ENCODE data around the gene CFAP45.
A peak's percentile ranks its signal among the peaks of the same experiment; 100 is the strongest.

Gene CFAP45

GRCh38 chr1:159845751-159846629 lies 54.0 kb downstream of the CFAP45 start:
- no peaks in the 10 kb centered on the region for H3K9me3 ChIP-seq (ENCODE audit: control insufficient read depth, low read length)
- no peak overlapping the region for H2AFZ ChIP-seq (ENCODE audit: low read depth, low read length)
- no peak overlapping the region for H4K8ac ChIP-seq (ENCODE audit: low read length)
- no peak overlapping the region for H3K4ac ChIP-seq (ENCODE audit: low read depth in 1 of 2, low read length in 2 of 2)
- H3K14ac ChIP-seq (ENCODE audit: low read length in 2 of 2) = no peak overlapping the region
- no peak overlapping the region for H3K9ac ChIP-seq (ENCODE audit: low read length)
- no peak overlapping the region for H3K23ac ChIP-seq (ENCODE audit: low read length in 2 of 2)
- H2BK15ac ChIP-seq (ENCODE audit: low read depth, poor library complexity, severe bottlenecking) = no peak overlapping the region
- no peak overlapping the region for H2BK5ac ChIP-seq (ENCODE audit: low read depth, low read length, poor library complexity, severe bottlenecking)
- no peak overlapping the region for H3K27ac ChIP-seq (ENCODE audit: low read length, poor library complexity, severe bottlenecking)
- H2AK5ac ChIP-seq (ENCODE audit: low read length, severe bottlenecking) = no peak overlapping the region
- no peak overlapping the region for H2BK120ac ChIP-seq (ENCODE audit: low read depth, low read length)
- no peak overlapping the region for H3K4me3 ChIP-seq (ENCODE audit: insufficient read depth in 1 of 2, low read depth in 1 of 2, low read length in 2 of 2)
- WGBS = 85% methylated on average over 13 of the region's 13 CpGs
- H3K18ac ChIP-seq (ENCODE audit: low read depth in 1 of 2, low read length in 2 of 2) = peak overlapping the region in 1 of 2 experiments; percentile 51
- H3K4me1 ChIP-seq (ENCODE audit: control insufficient read depth, insufficient read depth, low read depth, low read length) = peaks cover 17% of the 10 kb centered on the region
- H3K79me1 ChIP-seq (replicated peaks; ENCODE audit: low read length, poor library complexity, severe bottlenecking) = peaks cover 2% of the 10 kb centered on the region
- H3K27me3 ChIP-seq (ENCODE audit: control insufficient read depth in 1 of 2, insufficient read depth in 1 of 2, low read length in 2 of 2) = peaks cover 0 to 6% of the 10 kb centered on the region in 2 experiments
- no peak overlapping the region for H4K91ac ChIP-seq (ENCODE audit: low read length)
- no peak for DNase-seq
- H3K36me3 ChIP-seq (ENCODE audit: control insufficient read depth in 1 of 2, insufficient read depth in 2 of 2, low read depth in 1 of 2, low read length in 2 of 2) = no peaks in the 10 kb centered on the region
- no peak overlapping the region for H2BK12ac ChIP-seq (ENCODE audit: low read length in 2 of 2)
- no peak overlapping the region for H3K4me2 ChIP-seq (ENCODE audit: low read length, poor library complexity, severe bottlenecking)

GRCh38 chr1:159843459-159843858 lies 56.5 kb downstream of the CFAP45 start:
- Histone ChIP-seq H3K27me3 (ENCODE audit: control insufficient read depth in 1 of 2, insufficient read depth in 1 of 2, low read length in 2 of 2) (peaks cover 0 to 6% of the 10 kb centered on the region in 2 experiments), H4K91ac (ENCODE audit: low read length) (no peak overlapping the region), H3K27ac (ENCODE audit: low read length, poor library complexity, severe bottlenecking) (no peak overlapping the region), H3K9me3 (ENCODE audit: control insufficient read depth, low read length) (no peaks in the 10 kb centered on the region), H2BK5ac (ENCODE audit: low read depth, low read length, poor library complexity, severe bottlenecking) (no peak overlapping the region), H3K9ac (ENCODE audit: low read length) (no peak overlapping the region), H4K8ac (ENCODE audit: low read length) (no peak overlapping the region), H3K4me3 (ENCODE audit: insufficient read depth in 1 of 2, low read depth in 1 of 2, low read length in 2 of 2) (no peak overlapping the region), H2BK15ac (ENCODE audit: low read depth, poor library complexity, severe bottlenecking) (no peak overlapping the region), H3K4ac (ENCODE audit: low read depth in 1 of 2, low read length in 2 of 2) (no peak overlapping the region), H2BK12ac (ENCODE audit: low read length in 2 of 2) (no peak overlapping the region), H3K79me1 (replicated peaks; ENCODE audit: low read length, poor library complexity, severe bottlenecking) (no peaks in the 10 kb centered on the region), H3K23ac (ENCODE audit: low read length in 2 of 2) (no peak overlapping the region), H3K14ac (ENCODE audit: low read length in 2 of 2) (no peak overlapping the region), H3K18ac (ENCODE audit: low read depth in 1 of 2, low read length in 2 of 2) (no peak overlapping the region), H2AK5ac (ENCODE audit: low read length, severe bottlenecking) (no peak overlapping the region), H3K36me3 (ENCODE audit: control insufficient read depth in 1 of 2, insufficient read depth in 2 of 2, low read depth in 1 of 2, low read length in 2 of 2) (no peaks in the 10 kb centered on the region), H2BK120ac (ENCODE audit: low read depth, low read length) (no peak overlapping the region), H2AFZ (ENCODE audit: low read depth, low read length) (no peak overlapping the region), H3K4me2 (ENCODE audit: low read length, poor library complexity, severe bottlenecking) (no peak overlapping the region), H3K4me1 (ENCODE audit: control insufficient read depth, insufficient read depth, low read depth, low read length) (peaks cover 28% of the 10 kb centered on the region)
- 84% methylated on average over 4 of the region's 4 CpGs for WGBS
- DNase-seq = no peak

GRCh38 chr1:159841749-159842148 lies 58.2 kb downstream of the CFAP45 start:
- Histone ChIP-seq H3K36me3 (ENCODE audit: control insufficient read depth in 1 of 2, insufficient read depth in 2 of 2, low read depth in 1 of 2, low read length in 2 of 2) (no peaks in the 10 kb centered on the region), H4K8ac (ENCODE audit: low read length) (no peak overlapping the region), H3K27ac (ENCODE audit: low read length, poor library complexity, severe bottlenecking) (no peak overlapping the region), H3K9ac (ENCODE audit: low read length) (no peak overlapping the region), H3K14ac (ENCODE audit: low read length in 2 of 2) (no peak overlapping the region), H3K4me2 (ENCODE audit: low read length, poor library complexity, severe bottlenecking) (no peak overlapping the region), H3K9me3 (ENCODE audit: control insufficient read depth, low read length) (no peaks in the 10 kb centered on the region), H4K91ac (ENCODE audit: low read length) (no peak overlapping the region), H3K79me1 (replicated peaks; ENCODE audit: low read length, poor library complexity, severe bottlenecking) (no peaks in the 10 kb centered on the region), H2BK12ac (ENCODE audit: low read length in 2 of 2) (no peak overlapping the region), H2BK120ac (ENCODE audit: low read depth, low read length) (no peak overlapping the region), H3K23ac (ENCODE audit: low read length in 2 of 2) (no peak overlapping the region), H2BK5ac (ENCODE audit: low read depth, low read length, poor library complexity, severe bottlenecking) (no peak overlapping the region), H3K18ac (ENCODE audit: low read depth in 1 of 2, low read length in 2 of 2) (peak overlapping the region in 1 of 2 experiments; percentile 23), H3K4me3 (ENCODE audit: insufficient read depth in 1 of 2, low read depth in 1 of 2, low read length in 2 of 2) (no peak overlapping the region), H2AK5ac (ENCODE audit: low read length, severe bottlenecking) (no peak overlapping the region), H3K4ac (ENCODE audit: low read depth in 1 of 2, low read length in 2 of 2) (no peak overlapping the region), H3K4me1 (ENCODE audit: control insufficient read depth, insufficient read depth, low read depth, low read length) (peaks cover 30% of the 10 kb centered on the region), H3K27me3 (ENCODE audit: control insufficient read depth in 1 of 2, insufficient read depth in 1 of 2, low read length in 2 of 2) (peaks cover 0 to 6% of the 10 kb centered on the region in 2 experiments), H2AFZ (ENCODE audit: low read depth, low read length) (no peak overlapping the region), H2BK15ac (ENCODE audit: low read depth, poor library complexity, severe bottlenecking) (no peak overlapping the region)
- no peak for DNase-seq
- WGBS = 80% methylated on average over 2 of the region's 2 CpGs

GRCh38 chr1:159839116-159839849 lies 60.7 kb downstream of the CFAP45 start:
- Histone ChIP-seq H3K9ac (ENCODE audit: low read length) (no peak overlapping the region), H3K4me3 (ENCODE audit: insufficient read depth in 1 of 2, low read depth in 1 of 2, low read length in 2 of 2) (no peak overlapping the region), H3K79me1 (replicated peaks; ENCODE audit: low read length, poor library complexity, severe bottlenecking) (no peaks in the 10 kb centered on the region), H3K27ac (ENCODE audit: low read length, poor library complexity, severe bottlenecking) (peak overlapping the region; percentile 15), H2BK15ac (ENCODE audit: low read depth, poor library complexity, severe bottlenecking) (no peak overlapping the region), H4K8ac (ENCODE audit: low read length) (no peak overlapping the region), H2BK12ac (ENCODE audit: low read length in 2 of 2) (no peak overlapping the region), H2BK5ac (ENCODE audit: low read depth, low read length, poor library complexity, severe bottlenecking) (no peak overlapping the region), H3K18ac (ENCODE audit: low read depth in 1 of 2, low read length in 2 of 2) (no peak overlapping the region), H3K36me3 (ENCODE audit: control insufficient read depth in 1 of 2, insufficient read depth in 2 of 2, low read depth in 1 of 2, low read length in 2 of 2) (peaks cover 0 to 3% of the 10 kb centered on the region in 2 experiments), H2BK120ac (ENCODE audit: low read depth, low read length) (no peak overlapping the region), H3K23ac (ENCODE audit: low read length in 2 of 2) (no peak overlapping the region), H2AFZ (ENCODE audit: low read depth, low read length) (no peak overlapping the region), H4K91ac (ENCODE audit: low read length) (no peak overlapping the region), H3K9me3 (ENCODE audit: control insufficient read depth, low read length) (no peaks in the 10 kb centered on the region), H3K27me3 (ENCODE audit: control insufficient read depth in 1 of 2, insufficient read depth in 1 of 2, low read length in 2 of 2) (no peaks in the 10 kb centered on the region), H2AK5ac (ENCODE audit: low read length, severe bottlenecking) (no peak overlapping the region), H3K4ac (ENCODE audit: low read depth in 1 of 2, low read length in 2 of 2) (no peak overlapping the region), H3K14ac (ENCODE audit: low read length in 2 of 2) (no peak overlapping the region), H3K4me1 (ENCODE audit: control insufficient read depth, insufficient read depth, low read depth, low read length) (peaks cover 26% of the 10 kb centered on the region), H3K4me2 (ENCODE audit: low read length, poor library complexity, severe bottlenecking) (no peak overlapping the region)
- DNase-seq = no peak
- 96% methylated on average over 5 of the region's 5 CpGs for WGBS

All from mesenchymal stem cell (in vitro differentiated cells and primary cell).